HepG2 (cell line): ENCODE data around the gene MOK. TPM values are rescaled to one million over a fixed set of nuclear protein-coding genes. Genes with fewer than 3 reads are reported as not detected.

Experiments used
- BCL6 ChIP-seq: IDR thresholded peaks from 2 replicates; pipeline ENCODE4 v1.6.1; 2016; ENCODE audit warnings: missing genetic modification reagents, missing compliant biosample characterization
- DMAP1 ChIP-seq: IDR thresholded peaks from 2 replicates; pipeline ENCODE4 v1.6.1; 2016
- ERF ChIP-seq: IDR thresholded peaks from 2 replicates; pipeline ENCODE4 v1.6.1; 2018; ENCODE audit warnings: missing biosample characterization, missing genetic modification reagents
- GLI4 ChIP-seq: sonication (generic); formaldehyde crosslinking; IDR thresholded peaks from 2 replicates; pipeline ENCODE4 v1.5.1; 2020; ENCODE audit warnings: missing genetic modification reagents, mild to moderate bottlenecking, moderate library complexity, borderline replicate concordance
- GTF2F1 ChIP-seq: fragments of 150-350 bp; IDR thresholded peaks from 2 replicates; pipeline ENCODE4 v1.6.1; 2014; ENCODE audit warnings: low read length
- KAT8 ChIP-seq: IDR thresholded peaks from 2 replicates; pipeline ENCODE4 v1.6.1; 2016; ENCODE audit warnings: missing genetic modification reagents, missing compliant biosample characterization
- KDM6A ChIP-seq: IDR thresholded peaks from 2 replicates; pipeline ENCODE4 v1.6.1; 2016; ENCODE audit warnings: low read depth
- KLF16 ChIP-seq, 2 experiments: sonication (generic) in 1 of 2; formaldehyde crosslinking in 1 of 2; IDR thresholded peaks; 2 replicates each; pipeline versions ENCODE4 v1.6.1 to v1.8.0; 2016 to 2023; ENCODE audit warnings: missing genetic modification reagents in 2 of 2, missing compliant biosample characterization in 1 of 2
- NR2F1 ChIP-seq, 2 experiments: fragments of 450-650 bp in 1 of 2; formaldehyde crosslinking in 1 of 2; IDR thresholded peaks; 2 replicates each; pipeline versions ENCODE4 v1.5.0 to v1.6.1; 2016 to 2020; ENCODE audit warnings: mild to moderate bottlenecking in 1 of 2, missing compliant biosample characterization in 1 of 2, missing genetic modification reagents in 1 of 2, moderate library complexity in 1 of 2
- PHF21A ChIP-seq: sonication (generic); formaldehyde crosslinking; IDR thresholded peaks from 2 replicates; pipeline ENCODE4 v1.5.0; 2020; ENCODE audit warnings: mild to moderate bottlenecking, missing genetic modification reagents
- POGZ ChIP-seq: sonication (generic); formaldehyde crosslinking; IDR thresholded peaks from 2 replicates; pipeline ENCODE4 v1.4.0; 2020; ENCODE audit warnings: mild to moderate bottlenecking, missing genetic modification reagents
- RFX1 ChIP-seq: fragments of 450-650 bp; IDR thresholded peaks from 2 replicates; pipeline ENCODE4 v1.6.1; 2017
- SETDB1 ChIP-seq: sonication (generic); formaldehyde crosslinking; IDR thresholded peaks from 2 replicates; pipeline ENCODE4 v1.5.1; 2020; ENCODE audit warnings: missing genetic modification reagents, mild to moderate bottlenecking, borderline replicate concordance
- SP1 ChIP-seq, 2 experiments: fragments of 450-650 bp in 1 of 2; sonication (generic) in 1 of 2; formaldehyde crosslinking in 1 of 2; IDR thresholded peaks; 2 replicates each; pipeline versions ENCODE4 v1.4.0 to v1.6.1; 2016 to 2020; ENCODE audit warnings: missing genetic modification reagents in 1 of 2
- SPEN ChIP-seq: sonication (generic); formaldehyde crosslinking; IDR thresholded peaks from 2 replicates; pipeline ENCODE4 v1.5.1; 2020; ENCODE audit warnings: low read depth, mild to moderate bottlenecking, missing genetic modification reagents
- TBL1XR1 ChIP-seq: fragments of 150-350 bp; IDR thresholded peaks from 2 replicates; pipeline ENCODE4 v1.6.1; 2014; ENCODE audit warnings: borderline replicate concordance, low read length; ENCODE audit not compliant: partially characterized antibody
- ZC3H4 ChIP-seq: sonication (generic); formaldehyde crosslinking; IDR thresholded peaks from 2 replicates; pipeline ENCODE4 v1.4.0; 2020; ENCODE audit warnings: missing genetic modification reagents, borderline replicate concordance
- ZSCAN30 ChIP-seq: sonication (generic); formaldehyde crosslinking; IDR thresholded peaks from 2 replicates; pipeline ENCODE4 v1.5.0; 2020; ENCODE audit warnings: mild to moderate bottlenecking, missing genetic modification reagents
- polyA plus RNA-seq, 8 experiments: library from polyadenylated mRNA; depleted of rRNA in 3 of 8; stranded (reverse) in 7 of 8; unstranded in 1 of 8; fragments of >200 nt; fragmentation: Illumina TruSeq in 4 of 8; extraction: Trizol in 4 of 8; gene quantifications; 2 replicates each; pipeline versions ENCODE4 v1.2.1 to v1.2.3, GENCODE V29; 2011 to 2016; ENCODE audit warnings: low read depth in 4 of 8, missing spikeins in 1 of 8, mixed read lengths in 1 of 8; ENCODE audit not compliant: insufficient read depth in 1 of 8
- total RNA-seq, 5 experiments: library from RNA; depleted of rRNA; stranded (reverse); fragments of >200 nt; fragmentation: Illumina TruSeq; extraction: Trizol; gene quantifications; 2 replicates each; pipeline ENCODE4 v1.2.3, GENCODE V29; 2016; ENCODE audit warnings: low read depth in 1 of 5
- TF ChIP-seq, protein P1 (sequence below): sonication (generic); formaldehyde crosslinking; IDR thresholded peaks from 2 replicates; pipeline ENCODE4 v1.4.0; 2020; ENCODE audit warnings: missing genetic modification reagents
- TF ChIP-seq, protein P2 (sequence below): sonication (generic); formaldehyde crosslinking; IDR thresholded peaks from 2 replicates; pipeline ENCODE4 v1.5.0; 2020; ENCODE audit warnings: mild to moderate bottlenecking, missing genetic modification reagents, borderline replicate concordance
- TF ChIP-seq, protein P3 (sequence below): sonication (generic); formaldehyde crosslinking; IDR thresholded peaks from 2 replicates; pipeline ENCODE4 v1.4.0; 2020; ENCODE audit warnings: low read depth, mild to moderate bottlenecking, missing genetic modification reagents
- TF ChIP-seq, protein P4 (sequence below): sonication (generic); formaldehyde crosslinking; IDR thresholded peaks from 2 replicates; pipeline ENCODE4 v1.4.0; 2020; ENCODE audit warnings: mild to moderate bottlenecking, missing genetic modification reagents

Gene MOK
- total and polyA plus RNA-seq, 2 of the 13 experiments (the other 11 are each of a cell fraction or from before 2014, with no cell fraction given): 15.3 to 16.9 TPM

DNA sequence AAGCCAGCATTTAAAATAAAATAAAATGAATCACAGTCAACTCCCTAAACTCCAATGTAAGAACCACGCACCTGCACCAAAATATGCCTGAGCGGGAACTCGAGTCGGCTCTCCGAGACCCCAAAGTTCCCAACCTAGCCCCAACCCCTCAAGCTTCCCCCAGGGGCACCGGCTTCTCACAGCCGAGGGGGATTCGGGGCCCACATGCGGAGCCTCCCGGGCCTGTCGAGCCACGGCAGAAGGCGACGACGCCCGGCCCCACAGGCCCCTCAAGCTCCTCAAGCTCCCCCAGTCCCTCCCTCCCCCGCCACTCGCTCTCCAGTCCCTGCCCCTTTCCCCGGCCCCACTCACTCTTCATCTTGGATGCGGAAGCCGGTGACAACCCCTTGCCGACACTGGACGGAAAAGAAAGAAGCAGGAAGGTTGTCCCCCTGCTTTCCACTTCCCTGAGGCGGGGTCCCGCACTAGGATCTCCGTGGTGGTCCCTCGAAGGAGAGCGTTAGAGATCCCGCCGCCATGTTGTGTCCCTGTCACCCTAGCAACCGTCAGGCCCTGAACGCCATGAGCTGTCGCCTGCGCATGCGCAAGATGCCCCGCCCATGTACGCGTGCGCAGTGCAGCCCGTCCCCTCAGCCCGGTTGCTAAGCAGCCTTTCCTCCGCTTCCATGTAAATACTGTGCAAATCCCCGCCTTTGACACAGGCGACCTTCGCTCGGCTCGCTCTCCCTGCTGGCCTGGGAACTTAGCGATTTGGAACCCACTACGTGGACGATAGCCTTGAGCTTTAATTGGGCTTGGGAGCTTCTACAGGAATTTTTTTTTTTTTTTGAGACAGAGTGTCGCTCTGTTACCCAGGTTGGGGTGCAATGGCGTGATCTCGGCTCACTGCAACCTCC, at the start of gene MOK (continued):
- TF ChIP-seq, protein P1, sequence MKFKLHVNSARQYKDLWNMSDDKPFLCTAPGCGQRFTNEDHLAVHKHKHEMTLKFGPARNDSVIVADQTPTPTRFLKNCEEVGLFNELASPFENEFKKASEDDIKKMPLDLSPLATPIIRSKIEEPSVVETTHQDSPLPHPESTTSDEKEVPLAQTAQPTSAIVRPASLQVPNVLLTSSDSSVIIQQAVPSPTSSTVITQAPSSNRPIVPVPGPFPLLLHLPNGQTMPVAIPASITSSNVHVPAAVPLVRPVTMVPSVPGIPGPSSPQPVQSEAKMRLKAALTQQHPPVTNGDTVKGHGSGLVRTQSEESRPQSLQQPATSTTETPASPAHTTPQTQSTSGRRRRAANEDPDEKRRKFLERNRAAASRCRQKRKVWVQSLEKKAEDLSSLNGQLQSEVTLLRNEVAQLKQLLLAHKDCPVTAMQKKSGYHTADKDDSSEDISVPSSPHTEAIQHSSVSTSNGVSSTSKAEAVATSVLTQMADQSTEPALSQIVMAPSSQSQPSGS (CRISPR knock-in tag): no peak
- no peak for TF ChIP-seq GTF2F1
- peak; percentile 100 for TF ChIP-seq RFX1
- 0 out of 4 replicates have a peak, but pooled peaks of 1 of the 2 experiments have one; percentile 27 for TF ChIP-seq KLF16 (CRISPR knock-in tag; IDR thresholded peaks at IDR 0.05)
- no peak; the same call in 1 of the 2 replicates for TF ChIP-seq POGZ (CRISPR knock-in tag)
- TF ChIP-seq NR2F1 (CRISPR knock-in tag; IDR thresholded peaks at IDR 0.05): 0 out of 4 replicates have a peak, but pooled peaks of 1 of the 2 experiments have one; percentile 36
- TF ChIP-seq ZC3H4 (CRISPR knock-in tag): no peak
- TF ChIP-seq KDM6A (CRISPR knock-in tag): 0 out of 2 replicates have a peak, but pooled peaks have one; percentile 49
- TF ChIP-seq PHF21A (CRISPR knock-in tag): peak; percentile 74; the same call in 1 of the 2 replicates
- peak; percentile 70; the same call in 1 of the 2 replicates for TF ChIP-seq KAT8 (CRISPR knock-in tag)
- TF ChIP-seq ERF (CRISPR knock-in tag): peak; percentile 28; the same call in 1 of the 2 replicates
- no peak for TF ChIP-seq TBL1XR1
- no peak for TF ChIP-seq ZSCAN30 (CRISPR knock-in tag)
- TF ChIP-seq, protein P2, sequence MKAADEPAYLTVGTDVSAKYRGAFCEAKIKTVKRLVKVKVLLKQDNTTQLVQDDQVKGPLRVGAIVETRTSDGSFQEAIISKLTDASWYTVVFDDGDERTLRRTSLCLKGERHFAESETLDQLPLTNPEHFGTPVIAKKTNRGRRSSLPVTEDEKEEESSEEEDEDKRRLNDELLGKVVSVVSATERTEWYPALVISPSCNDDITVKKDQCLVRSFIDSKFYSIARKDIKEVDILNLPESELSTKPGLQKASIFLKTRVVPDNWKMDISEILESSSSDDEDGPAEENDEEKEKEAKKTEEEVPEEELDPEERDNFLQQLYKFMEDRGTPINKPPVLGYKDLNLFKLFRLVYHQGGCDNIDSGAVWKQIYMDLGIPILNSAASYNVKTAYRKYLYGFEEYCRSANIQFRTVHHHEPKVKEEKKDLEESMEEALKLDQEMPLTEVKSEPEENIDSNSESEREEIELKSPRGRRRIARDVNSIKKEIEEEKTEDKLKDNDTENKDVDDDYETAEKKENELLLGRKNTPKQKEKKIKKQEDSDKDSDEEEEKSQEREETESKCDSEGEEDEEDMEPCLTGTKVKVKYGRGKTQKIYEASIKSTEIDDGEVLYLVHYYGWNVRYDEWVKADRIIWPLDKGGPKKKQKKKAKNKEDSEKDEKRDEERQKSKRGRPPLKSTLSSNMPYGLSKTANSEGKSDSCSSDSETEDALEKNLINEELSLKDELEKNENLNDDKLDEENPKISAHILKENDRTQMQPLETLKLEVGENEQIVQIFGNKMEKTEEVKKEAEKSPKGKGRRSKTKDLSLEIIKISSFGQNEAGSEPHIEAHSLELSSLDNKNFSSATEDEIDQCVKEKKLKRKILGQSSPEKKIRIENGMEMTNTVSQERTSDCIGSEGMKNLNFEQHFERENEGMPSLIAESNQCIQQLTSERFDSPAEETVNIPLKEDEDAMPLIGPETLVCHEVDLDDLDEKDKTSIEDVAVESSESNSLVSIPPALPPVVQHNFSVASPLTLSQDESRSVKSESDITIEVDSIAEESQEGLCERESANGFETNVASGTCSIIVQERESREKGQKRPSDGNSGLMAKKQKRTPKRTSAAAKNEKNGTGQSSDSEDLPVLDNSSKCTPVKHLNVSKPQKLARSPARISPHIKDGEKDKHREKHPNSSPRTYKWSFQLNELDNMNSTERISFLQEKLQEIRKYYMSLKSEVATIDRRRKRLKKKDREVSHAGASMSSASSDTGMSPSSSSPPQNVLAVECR (CRISPR knock-in tag): peak; percentile 97
- TF ChIP-seq GLI4: 0 out of 2 replicates have a peak, but pooled peaks have one; percentile 46
- no peak for TF ChIP-seq SPEN
- TF ChIP-seq, protein P3, sequence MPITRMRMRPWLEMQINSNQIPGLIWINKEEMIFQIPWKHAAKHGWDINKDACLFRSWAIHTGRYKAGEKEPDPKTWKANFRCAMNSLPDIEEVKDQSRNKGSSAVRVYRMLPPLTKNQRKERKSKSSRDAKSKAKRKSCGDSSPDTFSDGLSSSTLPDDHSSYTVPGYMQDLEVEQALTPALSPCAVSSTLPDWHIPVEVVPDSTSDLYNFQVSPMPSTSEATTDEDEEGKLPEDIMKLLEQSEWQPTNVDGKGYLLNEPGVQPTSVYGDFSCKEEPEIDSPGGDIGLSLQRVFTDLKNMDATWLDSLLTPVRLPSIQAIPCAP (CRISPR knock-in tag): no peak
- no peak for TF ChIP-seq SP1 (IDR thresholded peaks at IDR 0.05)
- peak; percentile 88 for TF ChIP-seq SP1 (CRISPR knock-in tag; IDR thresholded peaks at IDR 0.05)
- peak; percentile 81 for TF ChIP-seq DMAP1 (CRISPR knock-in tag)
- TF ChIP-seq, protein P4, sequence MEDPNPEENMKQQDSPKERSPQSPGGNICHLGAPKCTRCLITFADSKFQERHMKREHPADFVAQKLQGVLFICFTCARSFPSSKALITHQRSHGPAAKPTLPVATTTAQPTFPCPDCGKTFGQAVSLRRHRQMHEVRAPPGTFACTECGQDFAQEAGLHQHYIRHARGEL (CRISPR knock-in tag): no peak
- TF ChIP-seq SETDB1 (CRISPR knock-in tag): no peak
- TF ChIP-seq BCL6: peak; percentile 46; the same call in 1 of the 2 replicates
